Keratinocyte (primary cell): ENCODE results near the gene TIGAR.

ENCODE experiments used
- CTCF ChIP-seq, 3 experiments: IDR thresholded peaks in 1 of 3; conservative IDR thresholded peaks in 1 of 3; optimal IDR thresholded peaks in 1 of 3; 2 replicates in 2 of 3; 3 replicates in 1 of 3; pipeline versions ENCODE3 to v1.5.1; 2011; ENCODE audit warnings: low read length in 3 of 3, mild to moderate bottlenecking in 3 of 3, moderate library complexity in 2 of 3, control low read depth in 1 of 3, inconsistent platforms in 1 of 3; ENCODE audit not compliant: insufficient read depth in 2 of 3; ENCODE audit errors: extremely low read depth in 1 of 3
- EZH2 ChIP-seq: IDR thresholded peaks from one replicate; pipeline ENCODE4 v1.6.1; 2012; ENCODE audit warnings: inconsistent platforms, mild to moderate bottlenecking, low read length, moderate library complexity

- TF ChIP-seq CTCF (optimal IDR thresholded peaks at IDR 0.05 in 1 of 3, IDR thresholded peaks at IDR 0.05 in 1 of 3, conservative IDR thresholded peaks at IDR 0.05 in 1 of 3; ENCODE audit: extremely low read depth in 1 of 3, insufficient read depth in 2 of 3, low read length in 3 of 3) (no peak), EZH2 (no peak)
Observed at GRCh38 chr12:4275016-4275869, 45.8 kb upstream of the TIGAR start.
